ENCODE results near the gene MAOB. TPM values are rescaled to one million over a fixed set of nuclear protein-coding genes. Genes with fewer than 3 reads are reported as not detected.

Gene MAOB
- total RNA-seq, 1 donor from 2014 or later, result 18.9 TPM

- intact Hi-C loops (cut with DNase I), result no loop called here
- DNase-seq (ENCODE audit: low spot score), result no peak
- no peak for ATAC-seq
These were observed 74.0 kb downstream of the MAOB start for GRCh38 chrX:43808231-43808630.

GRCh38 chrX:43805579-43805978 is 76.7 kb downstream of the MAOB start:
- intact Hi-C loops (cut with DNase I), result no loop called here
- ATAC-seq (no peak), DNase-seq (ENCODE audit: low spot score) (no peak)

- intact Hi-C loops (cut with DNase I), result no loop called here
- no peak for ATAC-seq
- DNase-seq (ENCODE audit: low spot score), result no peak
These were observed 78.2 kb downstream of the MAOB start for GRCh38 chrX:43804021-43804420.

- intact Hi-C loops (cut with DNase I), result no loop called here
- ATAC-seq (no peak), DNase-seq (ENCODE audit: low spot score) (no peak)
These were observed 96.2 kb downstream of the MAOB start for GRCh38 chrX:43785930-43786591.

GRCh38 chrX:43758044-43758443 is 124.2 kb downstream of the MAOB start:
- ATAC-seq (no peak), DNase-seq (ENCODE audit: low spot score) (no peak)
- intact Hi-C loops (cut with DNase I), result no loop called here

GRCh38 chrX:43756076-43756475 is 126.2 kb downstream of the MAOB start:
- ATAC-seq, result no peak

GRCh38 chrX:43753637-43754036 is 128.6 kb downstream of the MAOB start:
- ATAC-seq, result no peak
- DNase-seq (ENCODE audit: low spot score), result no peak
- intact Hi-C loops (cut with DNase I), result no loop called here

More at GRCh38 chrX:43756076-43756475, 126.2 kb downstream of the MAOB start:
- intact Hi-C loops (cut with DNase I), result no loop called here
- DNase-seq (ENCODE audit: low spot score), result no peak

- ATAC-seq (peak; percentile 85), DNase-seq (ENCODE audit: low spot score) (no peak)
- intact Hi-C loops (cut with DNase I), result no loop called here
These were observed 132.0 kb downstream of the MAOB start for GRCh38 chrX:43750248-43750676.

GRCh38 chrX:43747476-43747875 is 134.8 kb downstream of the MAOB start:
- ATAC-seq (no peak), DNase-seq (ENCODE audit: low spot score) (no peak)
- intact Hi-C loops (cut with DNase I), result no loop called here

GRCh38 chrX:43745938-43746721 is 136.1 kb downstream of the MAOB start:
- intact Hi-C loops (cut with DNase I), result no loop called here
- DNase-seq (ENCODE audit: low spot score) (no peak), ATAC-seq (no peak)

GRCh38 chrX:43744284-43744683 is 138.0 kb downstream of the MAOB start:
- DNase-seq (ENCODE audit: low spot score) (no peak), ATAC-seq (no peak)
- intact Hi-C loops (cut with DNase I), result no loop called here

GRCh38 chrX:43743100-43743822 is 139.0 kb downstream of the MAOB start:
- ATAC-seq, result no peak
- intact Hi-C loops (cut with DNase I), result no loop called here

GRCh38 chrX:43741843-43742573 is 140.2 kb downstream of the MAOB start:
- peak; percentile 95 for ATAC-seq
- intact Hi-C loops (cut with DNase I), result no loop called here
- DNase-seq (ENCODE audit: low spot score), result no peak

More at GRCh38 chrX:43743100-43743822, 139.0 kb downstream of the MAOB start:
- no peak for DNase-seq (ENCODE audit: low spot score)

- ATAC-seq (no peak), DNase-seq (ENCODE audit: low spot score) (no peak)
- intact Hi-C loops (cut with DNase I), result no loop called here
These were observed 146.3 kb downstream of the MAOB start for GRCh38 chrX:43735957-43736356.

- DNase-seq (ENCODE audit: low spot score) (no peak), ATAC-seq (no peak)
- intact Hi-C loops (cut with DNase I), result no loop called here
These were observed 146.7 kb downstream of the MAOB start for GRCh38 chrX:43735534-43735933.

- intact Hi-C loops (cut with DNase I), result no loop called here
- ATAC-seq (no peak), DNase-seq (ENCODE audit: low spot score) (no peak)
These were observed 147.8 kb downstream of the MAOB start for GRCh38 chrX:43734444-43734843.

GRCh38 chrX:43733699-43734098 is 148.6 kb downstream of the MAOB start:
- ATAC-seq (no peak), DNase-seq (ENCODE audit: low spot score) (no peak)
- intact Hi-C loops (cut with DNase I), result no loop called here

- ATAC-seq (no peak), DNase-seq (ENCODE audit: low spot score) (no peak)
- intact Hi-C loops (cut with DNase I), result no loop called here
These were observed 151.2 kb downstream of the MAOB start for GRCh38 chrX:43731086-43731485.

GRCh38 chrX:43728966-43729365 is 153.3 kb downstream of the MAOB start:
- no peak for DNase-seq (ENCODE audit: low spot score)
- intact Hi-C loops (cut with DNase I), result no loop called here
- no peak for ATAC-seq

Measured in sciatic nerve (tissue), 2 donors.